ENCODE data around the gene ZNF530. TPM values are rescaled to one million over a fixed set of nuclear protein-coding genes. Genes with fewer than 3 reads are reported as not detected.

The ZNF530 gene
- total RNA-seq, 1 donor from 2014 or later, result 7.3 TPM

Other genes with a start within 250 kb of the ZNF530 start
- gene ZNF304, start 248.6 kb upstream of the ZNF530 start, total RNA-seq, result 6.1 and 6.6 TPM in 2 replicates
- gene TRAPPC2B, start 236.3 kb upstream of the ZNF530 start, total RNA-seq, result 3.8 and 4.7 TPM in 2 replicates
- 0.69 and 0.93 TPM in 2 replicates for gene ZNF547, start 236.3 kb upstream of the ZNF530 start, total RNA-seq
- 11.3 and 12.1 TPM in 2 replicates for gene ZNF548, start 210.0 kb upstream of the ZNF530 start, total RNA-seq
- 7.9 and 11.0 TPM in 2 replicates for gene ZNF17, start 188.7 kb upstream of the ZNF530 start, total RNA-seq
- gene ZNF749, start 164.6 kb upstream of the ZNF530 start, total RNA-seq, result 21.5 and 22.0 TPM in 2 replicates
- gene VN1R1, start 142.7 kb upstream of the ZNF530 start, total RNA-seq, result not detected in 2 replicates
- gene ZNF772, start 122.3 kb upstream of the ZNF530 start, total RNA-seq, result 1.5 and 2.4 TPM in 2 replicates
- gene ZNF419, start 112.1 kb upstream of the ZNF530 start, total RNA-seq, result 3.7 and 5.1 TPM in 2 replicates
- 5.0 and 5.8 TPM in 2 replicates for gene ZNF773, start 99.9 kb upstream of the ZNF530 start, total RNA-seq
- gene ZNF549, start 72.5 kb upstream of the ZNF530 start, total RNA-seq, result 3.6 and 4.2 TPM in 2 replicates
- gene ZNF550, start 40.0 kb upstream of the ZNF530 start, total RNA-seq, result 7.2 and 7.5 TPM in 2 replicates
- 3.2 and 3.7 TPM in 2 replicates for gene ZNF416, start 21.0 kb upstream of the ZNF530 start, total RNA-seq
- 3.9 and 4.0 TPM in 2 replicates for gene ZIK1, start 15.7 kb upstream of the ZNF530 start, total RNA-seq
- 8.4 and 9.4 TPM in 2 replicates for gene ZNF134, start 14.4 kb downstream of the ZNF530 start, total RNA-seq
- 8.3 and 8.4 TPM in 2 replicates for gene ZNF211, start 33.3 kb downstream of the ZNF530 start, total RNA-seq
- gene ZSCAN4, start 69.0 kb downstream of the ZNF530 start, total RNA-seq, result not detected in 2 replicates
- gene ZNF551, start 82.1 kb downstream of the ZNF530 start, total RNA-seq, result 9.6 and 11.1 TPM in 2 replicates
- 4.6 and 4.7 TPM in 2 replicates for gene ZNF154, start 109.3 kb downstream of the ZNF530 start, total RNA-seq
- 4.9 and 5.5 TPM in 2 replicates for gene ZNF671, start 127.7 kb downstream of the ZNF530 start, total RNA-seq
- 6.8 and 6.9 TPM in 2 replicates for gene ZNF776, start 146.9 kb downstream of the ZNF530 start, total RNA-seq
- gene ZNF586, start 169.8 kb downstream of the ZNF530 start, total RNA-seq, result 13.6 and 13.8 TPM in 2 replicates
- gene ZNF552, start 215.0 kb downstream of the ZNF530 start, total RNA-seq, result 9.0 and 10.7 TPM in 2 replicates
- 25.1 and 26.7 TPM in 2 replicates for gene ZNF587B, start 230.4 kb downstream of the ZNF530 start, total RNA-seq
- 29.4 and 29.6 TPM in 2 replicates for gene ZNF587, start 250.0 kb downstream of the ZNF530 start, total RNA-seq

Data from activated T-helper 1 cell treated with anti-CD3 and anti-CD28 coated beads, Interleukin-12 subunit alpha, Interleukin-12 subunit beta, Interleukin-2, Interleukin-4 antibody, amounts not matched to agents 30 ng/mL and 10 ng/mL and 1 ng/mL, durations not matched to agents 14 hours and 24 hours and 36 hours (primary cell).